HCT116 (cell line): ENCODE results near the gene ACOT4. TPM values are rescaled to one million over a fixed set of nuclear protein-coding genes. Genes with fewer than 3 reads are reported as not detected.

ENCODE experiments used
- ATAC-seq: fragments of 200-7000 bp; cut with Tn5 transposase; 2 replicates; pipeline ENCODE4 v1.9.1; 2020; ENCODE audit warnings: mild to moderate bottlenecking, moderate library complexity
- BruUV-seq: library from RNA; stranded (reverse); fragments of 400-500 nt; replicated peaks from 2 replicates; lab custom pipeline; 2021; lab: Mats Ljungman, UMichigan
- CTCF ChIA-PET: fragments of 300-600 bp; sonication (Branson Sonifier 250); formaldehyde crosslinking; loops from one replicate; lab custom pipeline; 2021; ENCODE audit warnings: antibody characterized with exemption; lab: Charles Lee
- POLR2A ChIA-PET: fragments of 300-600, 350-600 bp; sonication (Branson Sonifier 250); formaldehyde crosslinking; loops from one replicate; lab custom pipeline; 2021; ENCODE audit warnings: antibody characterized with exemption; lab: Charles Lee
- RAD21 ChIA-PET, 2 experiments: fragments of 300-600 bp; sonication (Branson Sonifier 250); formaldehyde crosslinking; loops; one replicate each; lab custom pipeline; 2023; ENCODE audit warnings: low total read pairs in 2 of 2; ENCODE audit not compliant: uncharacterized antibody in 2 of 2, unreplicated experiment in 2 of 2, low non-redundant PET in 1 of 2; lab: Charles Lee
- DNase-seq: peaks from one replicate; pipeline ENCODE4 v3.0.0-alpha.2; 2010; ENCODE audit warnings: low read depth, low spot score
- H2AFZ ChIP-seq: fragments of 200-600 bp; shearing (Covaris generic), sonication (generic); 2 replicates; pipeline ENCODE4 v1.6.1; 2017; ENCODE audit warnings: low read depth, mixed run types, mixed read lengths, antibody characterized with exemption, low read length; ENCODE audit not compliant: poor library complexity, severe bottlenecking
- H3K27ac ChIP-seq: 2 replicates; pipeline ENCODE4 v1.5.1; 2012; ENCODE audit warnings: low read depth, low read length
- H3K27me3 ChIP-seq: fragments of 200-600 bp; sonication (generic); 2 replicates; pipeline ENCODE4 v1.6.1; 2016; ENCODE audit warnings: mixed run types, low read length, mixed read lengths; ENCODE audit not compliant: insufficient read depth
- H3K36me3 ChIP-seq, 2 experiments: fragments of 200-500 bp in 1 of 2; fragments of 200-600 bp in 1 of 2; sonication (Bioruptor generic) in 1 of 2; sonication (generic) in 1 of 2; 2 replicates each; pipeline versions ENCODE4 v1.5.1 to v1.6.1; 2014 to 2016; ENCODE audit warnings: low read length in 2 of 2, inconsistent platforms in 1 of 2, mixed read lengths in 1 of 2, mixed run types in 1 of 2; ENCODE audit not compliant: insufficient read depth in 2 of 2, control insufficient read depth in 1 of 2
- H3K4me1 ChIP-seq, 2 experiments: fragments of 200-600 bp in 1 of 2; sonication (generic) in 1 of 2; 2 replicates each; pipeline versions ENCODE4 v1.5.1 to v1.6.1; 2012 to 2017; ENCODE audit warnings: low read length in 2 of 2, inconsistent platforms in 1 of 2, mild to moderate bottlenecking in 1 of 2, mixed read lengths in 1 of 2, mixed run types in 1 of 2, moderate library complexity in 1 of 2; ENCODE audit not compliant: insufficient read depth in 2 of 2, control insufficient read depth in 1 of 2
- H3K4me2 ChIP-seq: fragments of 200-600 bp; sonication (generic); 2 replicates; pipeline ENCODE4 v1.6.1; 2017; ENCODE audit warnings: mixed run types, low read length, mixed read lengths
- H3K4me3 ChIP-seq, 2 experiments: fragments of 200-600 bp in 1 of 2; sonication (generic) in 1 of 2; replicated peaks in 1 of 2; 2 replicates each; pipeline ENCODE4 v1.5.1; 2011 to 2016; ENCODE audit warnings: low read length in 2 of 2, control low read depth in 1 of 2, low read depth in 1 of 2, mild to moderate bottlenecking in 1 of 2, mixed read lengths in 1 of 2, mixed run types in 1 of 2
- H3K79me2 ChIP-seq: fragments of 200-600 bp; sonication (generic); 2 replicates; pipeline ENCODE4 v1.6.1; 2017; ENCODE audit warnings: mild to moderate bottlenecking, mixed run types, low read length, moderate library complexity, mixed read lengths; ENCODE audit not compliant: insufficient read depth
- H3K9ac ChIP-seq: fragments of 200-600 bp; sonication (generic); 2 replicates; pipeline ENCODE4 v1.6.1; 2016; ENCODE audit warnings: low read length, mixed read lengths
- H3K9me2 ChIP-seq: fragments of 200-600 bp; sonication (generic), shearing (Covaris generic); 2 replicates; pipeline ENCODE4 v1.6.1; 2017; ENCODE audit warnings: mixed run types, mild to moderate bottlenecking, moderate library complexity; ENCODE audit not compliant: insufficient read depth
- H3K9me3 ChIP-seq, 2 experiments: fragments of 200-500 bp in 1 of 2; fragments of 200-600 bp in 1 of 2; sonication (Bioruptor generic) in 1 of 2; sonication (generic) in 1 of 2; 2 replicates each; pipeline ENCODE4 v1.6.1; 2014 to 2017; ENCODE audit warnings: low read length in 2 of 2, mixed read lengths in 2 of 2, inconsistent platforms in 1 of 2, low read depth in 1 of 2, mild to moderate bottlenecking in 1 of 2, mixed run types in 1 of 2, moderate library complexity in 1 of 2; ENCODE audit not compliant: control insufficient read depth in 1 of 2, insufficient read depth in 1 of 2
- H4K20me1 ChIP-seq: fragments of 200-600 bp; sonication (generic), shearing (Covaris generic); 2 replicates; pipeline ENCODE4 v1.6.1; 2017; ENCODE audit warnings: mixed run types, mild to moderate bottlenecking, moderate library complexity; ENCODE audit not compliant: insufficient read depth
- ATF3 ChIP-seq: IDR thresholded peaks from 2 replicates; pipeline ENCODE4 v1.6.1; 2012
- CBX3 ChIP-seq: IDR thresholded peaks from 2 replicates; pipeline ENCODE4 v1.6.1; 2012; ENCODE audit warnings: low read depth
- CTCF ChIP-seq, 3 experiments: fragments of 200-600 bp in 1 of 3; sonication (generic) in 1 of 3; IDR thresholded peaks in 2 of 3; conservative IDR thresholded peaks in 1 of 3; 2 replicates each; pipeline ENCODE4 v1.5.1; 2012 to 2017; ENCODE audit warnings: low read depth in 2 of 3, low read length in 2 of 3, antibody characterized with exemption in 1 of 3, borderline replicate concordance in 1 of 3, control low read depth in 1 of 3, mild to moderate bottlenecking in 1 of 3, mixed read lengths in 1 of 3, mixed run types in 1 of 3, moderate library complexity in 1 of 3; ENCODE audit not compliant: insufficient read depth in 1 of 3
- EGR1 ChIP-seq: IDR thresholded peaks from 2 replicates; pipeline ENCODE4 v1.6.1; 2012; ENCODE audit warnings: low read depth
- EZH2phosphoT487 ChIP-seq: fragments of 200-600 bp; IDR thresholded peaks from 2 replicates; pipeline ENCODE4 v1.6.1; 2018; ENCODE audit warnings: antibody characterized with exemption, borderline replicate concordance
- FOSL1 ChIP-seq: IDR thresholded peaks from 2 replicates; pipeline ENCODE4 v1.6.1; 2012; ENCODE audit warnings: low read depth
- MAX ChIP-seq: IDR thresholded peaks from 2 replicates; pipeline ENCODE4 v1.6.1; 2012
- POLR2AphosphoS5 ChIP-seq: IDR thresholded peaks from 2 replicates; pipeline ENCODE4 v1.6.1; 2011; ENCODE audit warnings: mild to moderate bottlenecking, low read depth, low read length, moderate library complexity
- RAD21 ChIP-seq: IDR thresholded peaks from 2 replicates; pipeline ENCODE4 v1.6.1; 2012; ENCODE audit warnings: low read depth, mild to moderate bottlenecking
- REST ChIP-seq: IDR thresholded peaks from 2 replicates; pipeline ENCODE4 v1.6.1; 2012; ENCODE audit warnings: low read depth
- SIN3A ChIP-seq: IDR thresholded peaks from 2 replicates; pipeline ENCODE4 v1.6.1; 2012; ENCODE audit warnings: low read depth
- SP1 ChIP-seq: IDR thresholded peaks from 2 replicates; pipeline ENCODE4 v1.6.1; 2012; ENCODE audit warnings: low read depth
- TCF7L2 ChIP-seq: IDR thresholded peaks from 2 replicates; pipeline ENCODE4 v1.7.0; 2011; ENCODE audit warnings: borderline replicate concordance, inconsistent platforms; ENCODE audit not compliant: insufficient read depth, insufficient read length; ENCODE audit errors: extremely low read depth
- ZFX ChIP-seq: fragments of 450-650 bp; IDR thresholded peaks from 2 replicates; pipeline ENCODE4 v1.6.1; 2017
- ZNF274 ChIP-seq: fragments of 200-500 bp; sonication (Bioruptor generic); IDR thresholded peaks from 2 replicates; pipeline ENCODE4 v1.6.1; 2014; ENCODE audit warnings: mild to moderate bottlenecking, low read depth, low read length, inconsistent platforms
- intact Hi-C: fragments of 100-400 bp; cut with micrococcal nuclease; formaldehyde crosslinking; loops from 2 replicates; pipeline ENCODE4 v1.10.0; 2022
- total RNA-seq: library from RNA; stranded (reverse); gene quantifications from one replicate; pipeline ENCODE4 v1.2.1, GENCODE V29; 2021; ENCODE audit not compliant: unreplicated experiment

ACOT4 gene
- total RNA-seq, 1 experiment from 2014 or later, result not detected

- ChIA-PET POLR2A (no interaction called here), CTCF (no interaction called here)
- ATAC-seq (no peak), DNase-seq (no peak)
- H2AFZ ChIP-seq, result no peak overlapping the region
- no TSS peak for BruUV-seq
- no peaks in the 10 kb centered on the region for H4K20me1 ChIP-seq
- no peaks in the 10 kb centered on the region for H3K27me3 ChIP-seq
- H3K9ac ChIP-seq, result no peak overlapping the region
- intact Hi-C loops, result no loop called here
- H3K4me1 ChIP-seq, result no peaks in the 10 kb centered on the region
- H3K4me3 ChIP-seq, result no peak overlapping the region
- no peaks in the 10 kb centered on the region for H3K9me2 ChIP-seq
- H3K27ac ChIP-seq, result no peak overlapping the region
- no peak overlapping the region for H3K4me2 ChIP-seq
- no peaks in the 10 kb centered on the region for H3K79me2 ChIP-seq
- H3K36me3 ChIP-seq, result no peaks in the 10 kb centered on the region
- no peaks in the 10 kb centered on the region for H3K9me3 ChIP-seq
- TF ChIP-seq MAX, result no peak
- TF ChIP-seq ZNF274, result no peak
- TF ChIP-seq RAD21, result no peak
- TF ChIP-seq, all 23 proteins: peak for 0
- RAD21 ChIA-PET, result no interaction called here
Measured at GRCh38 chr14:73619524-73619923, 27.9 kb downstream of the ACOT4 start.

GRCh38 chr14:73620268-73620667 lies 28.6 kb downstream of the ACOT4 start:
- ATAC-seq (no peak), DNase-seq (no peak)
- ChIA-PET RAD21 (no interaction called here), POLR2A (no interaction called here), CTCF (no interaction called here)
- no peaks in the 10 kb centered on the region for H3K36me3 ChIP-seq
- no peaks in the 10 kb centered on the region for H4K20me1 ChIP-seq
- H3K79me2 ChIP-seq, result no peaks in the 10 kb centered on the region
- no peak overlapping the region for H3K27ac ChIP-seq
- no TSS peak for BruUV-seq
- no peak overlapping the region for H3K9ac ChIP-seq
- no peaks in the 10 kb centered on the region for H3K27me3 ChIP-seq
- H3K4me3 ChIP-seq, result no peak overlapping the region
- no peaks in the 10 kb centered on the region for H3K4me1 ChIP-seq
- H3K9me2 ChIP-seq, result no peaks in the 10 kb centered on the region
- no peak overlapping the region for H3K4me2 ChIP-seq
- H2AFZ ChIP-seq, result no peak overlapping the region
- H3K9me3 ChIP-seq, result no peaks in the 10 kb centered on the region
- intact Hi-C loops, result no loop called here
- TF ChIP-seq SIN3A, result no peak
- no peak for TF ChIP-seq CTCF (IDR thresholded peaks at IDR 0.05 in 2 of 3, conservative IDR thresholded peaks at IDR 0.05 in 1 of 3; ENCODE audit: borderline replicate concordance in 1 of 3, insufficient read depth in 1 of 3, low read depth in 2 of 3, low read length in 2 of 3)
- no peak for TF ChIP-seq TCF7L2
- no peak for TF ChIP-seq REST
- TF ChIP-seq MAX, result no peak
- TF ChIP-seq EZH2phosphoT487, result no peak
- no peak for TF ChIP-seq ATF3
- TF ChIP-seq SP1, result no peak
- TF ChIP-seq EGR1, result no peak
- TF ChIP-seq FOSL1, result no peak
- TF ChIP-seq RAD21, result no peak
- no peak for TF ChIP-seq ZFX
- no peak for TF ChIP-seq POLR2AphosphoS5
- TF ChIP-seq CBX3, result no peak
